ENCODE data around the gene GPATCH8. TPM values are rescaled to one million over a fixed set of nuclear protein-coding genes. Genes with fewer than 3 reads are reported as not detected.

Gene GPATCH8
- total and polyA plus RNA-seq, 2 of the 8 experiments (the other 6 are each of a cell fraction or from before 2014, with no cell fraction given), result 20.5 to 58.1 TPM

- TF ChIP-seq E2F6 (IDR thresholded peaks at IDR 0.05) (no peak), KDM4A (IDR thresholded peaks at IDR 0.05; ENCODE audit: low read depth, low read length, severe bottlenecking) (no peak), EGR1 (IDR thresholded peaks at IDR 0.05; ENCODE audit: borderline replicate concordance, low read depth, low read length) (no peak), CBX8 (IDR thresholded peaks at IDR 0.05; ENCODE audit: borderline replicate concordance, low read depth, low read length) (no peak), NANOG (IDR thresholded peaks at IDR 0.05; ENCODE audit: insufficient read depth, low read depth, low read length, poor library complexity, severe bottlenecking) (no peak), HDAC2 (IDR thresholded peaks at IDR 0.05; ENCODE audit: borderline replicate concordance in 1 of 2, low read depth in 2 of 2, low read length in 2 of 2) (no peak), GABPA (IDR thresholded peaks at IDR 0.05; ENCODE audit: borderline replicate concordance, insufficient read depth, low read length) (no peak)
These were observed 108.4 kb downstream of the GPATCH8 start (continued) for GRCh38 chr17:44394833-44395232.

Data from H1 (cell line).